Stimulated activated CD8-positive, alpha-beta memory T cell treated with anti-CD3 and anti-CD28 coated beads, Interleukin-7, amount 100 ng/mL, for 48 hours (primary cell): ENCODE data around the gene OLFM1.
"Not testable (repeated sequence)": the region's sequence is repeated elsewhere in the genome, so short reads cannot be mapped to it uniquely, and the experiment has no call there.

Experiments
- DNase-seq, 2 donors: peaks; one replicate each; pipeline ENCODE4 v3.0.0-alpha.2; 2020; ENCODE audit warnings: low read depth in 1 of 2; ENCODE audit errors: extremely low read depth in 1 of 2

OLFM1 gene

DNA sequence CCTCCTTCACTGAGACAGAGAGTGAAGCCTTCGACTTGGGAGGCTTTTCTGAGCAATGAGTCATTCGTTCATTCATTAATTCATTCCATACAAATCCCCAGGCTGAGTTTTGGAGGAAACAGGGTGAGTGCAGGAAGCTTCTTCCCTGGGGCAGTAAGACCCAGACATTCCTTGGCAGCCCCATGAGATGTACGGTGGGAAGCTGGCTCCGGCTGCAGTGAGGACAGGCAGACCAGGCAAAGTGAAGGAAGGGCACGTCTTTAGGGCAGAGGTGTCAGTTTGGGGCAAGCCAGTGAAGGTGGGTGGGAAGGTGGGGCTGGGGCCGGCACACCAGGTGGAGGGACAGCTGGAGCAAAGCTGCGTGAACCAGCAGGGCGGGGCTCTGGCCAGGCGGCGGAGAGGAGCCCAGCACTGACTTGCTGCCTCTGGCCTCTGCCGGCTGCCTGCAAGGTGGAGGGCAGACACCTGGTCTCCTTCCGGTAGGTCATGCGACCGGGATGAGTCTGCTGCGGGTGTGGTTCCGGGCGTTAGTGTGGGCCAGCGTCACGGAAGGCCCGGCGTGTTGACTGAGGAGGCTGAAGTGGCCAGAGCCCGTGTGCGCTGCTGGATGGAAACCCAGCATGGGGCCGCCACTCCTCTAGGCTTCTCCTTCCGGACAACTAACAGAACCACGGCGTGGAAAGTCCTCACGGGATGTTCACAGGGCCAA is 16.6 kb downstream of the OLFM1 start:
- DNase-seq, result no peak

DNA sequence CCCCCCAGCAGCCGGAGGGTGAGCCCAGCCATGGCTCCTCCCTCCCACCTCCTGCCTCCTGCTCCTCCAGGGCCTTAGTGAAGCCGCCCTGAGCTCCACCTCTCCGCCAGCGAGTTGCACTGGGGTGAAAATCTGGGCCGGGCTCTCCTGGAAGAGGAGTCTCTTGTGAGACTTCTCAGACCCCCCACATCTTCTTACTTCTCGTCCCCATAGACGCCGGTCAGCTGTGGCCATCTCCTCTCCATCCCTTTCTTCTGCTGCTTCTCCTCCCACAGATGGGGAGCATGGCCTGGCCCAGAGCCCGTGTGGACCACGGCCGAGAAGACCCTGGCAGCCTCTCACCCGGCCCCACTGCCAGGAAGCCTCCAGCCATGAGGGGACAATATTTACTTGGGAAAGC is 17.3 kb downstream of the OLFM1 start:
- no peak for DNase-seq

DNA sequence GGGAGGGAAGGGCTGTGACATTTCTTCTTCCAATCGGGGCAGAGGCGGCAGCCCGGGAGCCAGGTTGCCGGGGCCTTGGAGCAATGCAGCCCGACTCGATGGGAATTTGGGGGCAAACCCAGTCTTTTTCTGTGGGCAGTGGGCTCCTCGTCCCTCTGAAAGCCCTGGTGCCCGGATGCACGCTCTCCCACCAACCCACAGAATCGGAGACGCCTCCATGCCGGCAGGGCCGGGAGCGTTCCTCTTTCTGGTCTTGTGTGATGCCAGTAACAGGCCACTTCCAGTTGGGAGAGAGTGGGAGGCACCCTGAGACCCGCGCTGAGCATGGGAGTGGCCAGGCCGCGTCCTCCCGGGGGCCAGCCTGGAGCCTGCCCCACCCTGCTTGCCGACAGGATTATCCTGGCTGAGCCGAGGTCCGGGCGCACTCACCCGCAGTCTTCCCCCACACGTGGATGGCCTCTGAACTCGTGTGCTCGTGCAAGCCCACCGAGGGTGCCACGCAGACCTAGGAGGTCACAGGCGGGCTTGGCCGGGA is 17.8 kb downstream of the OLFM1 start:
- no peak for DNase-seq

DNA sequence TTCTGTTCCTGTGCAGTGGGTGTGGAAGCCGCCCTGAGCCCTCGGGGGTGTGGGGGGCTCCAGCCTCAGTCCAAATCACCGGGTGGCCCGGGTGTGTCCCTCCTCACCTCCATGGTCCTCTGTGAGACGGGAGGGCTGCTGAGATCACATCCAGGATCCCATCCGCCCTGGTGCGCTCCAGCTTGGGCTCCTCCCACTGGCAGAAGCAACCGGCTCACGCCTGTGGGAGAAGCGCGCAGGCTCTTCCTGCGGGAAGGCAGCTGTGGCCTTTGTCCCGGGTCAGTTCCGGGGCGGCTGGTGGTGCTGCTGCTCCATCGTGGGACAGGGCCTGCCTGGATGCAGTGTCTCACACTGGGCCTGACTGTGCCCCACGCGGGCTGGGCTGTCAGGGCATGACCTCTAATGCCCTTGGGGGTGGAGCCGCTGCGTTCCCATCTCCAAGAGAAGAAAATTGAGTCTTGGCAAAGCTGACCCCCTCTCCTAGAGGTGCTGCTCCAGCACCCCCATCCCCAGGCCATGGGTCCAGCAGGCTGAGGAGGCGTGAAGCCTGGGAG is 18.5 kb downstream of the OLFM1 start:
- DNase-seq, result no peak

DNA sequence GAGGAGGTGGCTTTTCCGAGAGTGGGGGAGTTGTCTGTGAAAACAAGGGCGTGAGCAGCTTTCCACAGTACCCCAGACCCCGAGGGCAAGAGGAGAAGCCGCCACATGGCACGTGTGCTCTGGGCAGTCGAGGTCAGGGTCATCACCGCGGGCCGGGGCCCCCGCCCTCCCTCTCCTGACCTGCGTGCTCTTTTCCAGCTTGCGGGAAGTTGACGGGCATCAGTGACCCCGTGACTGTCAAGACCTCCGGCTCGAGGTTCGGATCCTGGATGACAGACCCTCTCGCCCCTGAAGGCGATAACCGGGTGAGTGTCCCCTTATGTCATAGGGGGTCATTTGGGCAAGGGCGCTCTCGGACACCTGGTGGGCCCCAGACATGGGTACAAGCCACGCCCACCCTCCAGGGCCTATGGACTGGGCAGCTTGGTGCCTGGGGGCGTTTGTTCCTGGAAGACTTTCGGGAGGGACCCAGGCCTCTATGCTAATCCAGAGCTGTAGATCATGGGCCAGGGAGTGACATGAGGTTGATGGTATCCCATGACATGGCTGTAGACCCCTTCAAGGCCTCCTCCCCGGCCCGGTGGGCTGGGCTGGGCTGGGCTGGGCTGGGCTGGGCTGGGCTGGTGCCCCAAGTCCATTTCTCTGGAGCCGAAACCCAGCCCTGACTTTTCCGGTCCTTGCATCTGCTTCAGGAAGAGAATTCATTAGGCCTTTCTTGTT is 19.2 kb downstream of the OLFM1 start:
- DNase-seq, result no peak

DNA sequence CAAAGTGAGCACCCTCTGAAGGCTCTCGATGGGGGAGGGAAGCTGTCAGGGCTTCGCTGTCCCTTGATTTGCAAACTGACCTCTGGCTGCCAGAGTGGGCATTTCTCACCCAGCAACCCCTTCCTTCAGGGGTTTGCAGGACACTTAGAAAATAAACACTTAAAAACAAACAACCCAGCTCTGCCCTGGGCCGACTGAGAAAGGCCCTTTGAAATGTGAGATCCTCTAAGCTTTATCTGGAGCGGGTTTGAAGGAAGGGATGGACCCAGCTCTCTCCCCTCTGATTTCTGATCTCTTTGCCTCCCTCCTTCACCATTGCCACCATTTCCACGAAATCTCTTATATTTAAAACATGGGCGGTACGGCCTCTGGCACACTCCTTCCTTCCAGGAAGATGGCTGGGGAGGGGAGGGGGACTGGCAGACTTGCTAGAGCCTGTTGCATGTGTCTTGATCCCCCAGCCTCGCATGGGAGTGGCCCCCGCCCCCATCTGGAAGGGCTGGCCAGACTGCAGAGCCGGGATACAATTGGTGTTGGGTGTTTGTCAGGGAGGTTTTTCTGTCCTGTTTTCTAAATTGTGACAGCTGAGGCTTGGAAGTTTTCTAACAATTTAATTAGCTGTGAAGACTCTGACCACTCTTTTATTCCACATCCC is 20.2 kb downstream of the OLFM1 start:
- no peak for DNase-seq

DNA sequence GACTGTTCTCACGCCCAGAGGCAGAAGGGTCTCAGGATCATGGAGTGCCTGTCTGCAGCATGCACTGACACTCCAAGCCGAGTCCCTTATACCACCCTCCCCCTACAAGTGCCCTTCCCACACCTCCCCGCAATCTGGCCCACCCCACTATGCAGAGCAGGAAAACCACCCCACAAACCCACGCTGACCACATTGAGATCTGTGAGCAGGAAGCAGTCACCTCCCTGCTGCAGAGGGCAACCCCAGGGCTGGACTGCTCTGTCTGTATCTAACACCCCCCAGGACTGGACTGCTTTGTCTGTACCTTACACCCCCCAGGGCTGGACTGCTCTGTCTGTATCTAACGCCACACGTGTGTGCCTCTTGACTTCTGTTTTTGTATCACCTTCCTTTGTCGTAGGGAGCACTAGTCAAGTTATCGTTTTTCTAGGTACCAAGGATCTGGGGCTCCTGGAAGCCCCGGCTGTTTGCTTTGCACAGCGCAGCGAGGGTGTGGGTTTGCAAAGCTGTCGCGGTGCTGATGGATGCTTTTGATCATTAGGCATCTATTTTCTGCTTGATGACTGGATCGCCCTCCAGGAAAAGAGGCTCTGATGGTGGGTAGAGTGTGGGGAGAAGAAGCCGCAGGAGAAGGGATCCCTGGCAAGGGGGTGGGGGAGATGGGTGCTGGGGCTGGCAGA is 21.5 kb downstream of the OLFM1 start:
- no peak for DNase-seq

DNA sequence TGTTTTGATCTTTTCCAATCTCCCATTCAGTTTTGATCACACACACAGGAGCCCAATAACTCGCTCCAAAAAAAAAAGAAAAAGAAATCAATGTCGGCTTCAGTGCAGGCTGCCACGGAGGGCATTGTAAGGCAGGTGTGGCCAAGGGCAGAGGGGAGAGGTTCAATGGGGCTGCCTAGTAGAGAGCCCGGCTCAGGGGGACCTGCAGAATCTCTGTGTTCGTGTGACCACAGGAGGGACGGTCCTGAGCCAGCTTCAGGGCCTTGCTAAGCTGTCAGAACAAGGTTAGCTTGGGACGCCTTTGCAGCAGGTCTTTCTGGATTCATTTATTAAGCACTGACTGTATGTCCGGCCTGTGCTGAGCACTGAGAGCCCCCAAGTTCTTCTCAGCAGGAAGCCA is 22.2 kb downstream of the OLFM1 start:
- DNase-seq, result no peak

DNA sequence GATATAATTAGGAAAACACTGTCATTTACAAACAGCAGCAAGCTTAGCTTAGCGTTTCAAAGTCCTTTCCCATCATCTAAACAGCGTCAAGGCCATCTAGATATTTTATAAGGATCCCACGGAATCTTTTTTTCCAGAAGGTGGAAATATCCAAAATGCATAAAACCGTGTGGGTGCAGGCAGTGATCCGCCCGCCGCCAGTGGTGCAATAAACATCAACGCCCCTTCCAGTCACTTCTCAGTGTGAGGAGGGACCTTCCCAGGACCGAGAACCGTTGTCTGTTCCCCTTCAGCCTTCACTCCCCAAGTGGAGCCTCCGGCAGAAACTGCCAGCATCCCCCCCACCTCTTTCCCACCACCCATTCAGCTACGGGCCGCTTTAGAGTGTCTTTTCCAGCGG is 22.9 kb downstream of the OLFM1 start:
- no peak for DNase-seq

DNA sequence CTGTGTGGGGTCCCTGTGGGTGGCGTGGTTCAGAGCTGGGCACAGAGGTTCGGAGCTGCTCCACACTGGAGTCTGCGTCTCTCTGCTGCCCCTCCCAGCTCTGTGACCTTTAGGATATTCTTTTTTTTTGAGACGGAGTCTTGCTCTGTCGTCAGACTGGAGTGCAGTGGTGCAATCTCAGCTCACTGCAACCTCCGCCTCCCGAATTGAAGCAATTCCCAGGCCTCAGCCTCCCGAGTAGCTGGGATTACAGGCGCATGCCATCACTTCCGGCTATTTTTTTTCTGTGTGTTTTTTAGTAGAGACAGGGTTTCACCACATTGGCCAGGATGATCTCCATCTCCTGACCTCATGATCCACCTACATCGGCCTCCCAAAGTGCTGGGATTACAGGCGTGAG is 24.1 kb downstream of the OLFM1 start:
- DNase-seq, result not testable (repeated sequence)

DNA sequence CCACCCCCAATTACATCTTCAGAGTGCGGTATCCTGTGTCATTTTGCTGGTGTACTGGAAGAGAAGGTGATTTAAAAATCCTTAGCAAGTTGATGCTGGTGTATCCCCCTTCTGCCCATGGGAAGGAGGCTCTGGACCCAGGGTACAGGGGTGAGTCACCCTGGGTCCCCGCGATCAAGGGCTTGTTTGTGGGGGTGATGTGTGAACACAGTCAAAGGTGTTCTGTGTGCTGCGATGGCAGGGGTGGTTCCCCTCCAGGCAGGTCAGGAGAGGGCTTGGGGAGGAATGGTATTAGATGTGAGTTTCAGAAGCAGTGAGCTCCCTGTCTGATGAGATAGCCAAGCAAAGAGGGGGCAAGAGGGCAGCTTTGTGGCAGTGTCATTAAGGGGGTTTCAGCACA is 28.9 kb downstream of the OLFM1 start:
- no peak for DNase-seq

DNA sequence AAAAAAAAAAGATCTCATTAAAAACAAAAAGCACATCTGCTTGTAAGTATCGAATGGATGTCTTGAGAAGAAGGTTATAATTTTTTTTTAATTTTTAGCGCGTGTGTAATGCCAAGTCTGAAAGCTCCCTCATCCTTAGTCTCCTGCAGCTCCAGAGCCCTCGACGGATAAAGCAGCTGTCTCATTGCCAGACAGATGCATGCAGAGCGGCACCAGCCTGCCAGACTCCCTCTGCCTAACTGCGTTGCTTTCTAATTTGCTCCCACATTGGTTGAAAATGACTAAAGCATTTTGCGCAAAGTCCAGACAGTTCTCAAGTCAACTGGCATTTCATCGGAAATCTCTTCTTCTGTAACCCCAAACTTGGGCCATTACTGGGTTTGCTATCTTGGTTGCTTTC is 29.4 kb downstream of the OLFM1 start:
- DNase-seq, result no peak

DNA sequence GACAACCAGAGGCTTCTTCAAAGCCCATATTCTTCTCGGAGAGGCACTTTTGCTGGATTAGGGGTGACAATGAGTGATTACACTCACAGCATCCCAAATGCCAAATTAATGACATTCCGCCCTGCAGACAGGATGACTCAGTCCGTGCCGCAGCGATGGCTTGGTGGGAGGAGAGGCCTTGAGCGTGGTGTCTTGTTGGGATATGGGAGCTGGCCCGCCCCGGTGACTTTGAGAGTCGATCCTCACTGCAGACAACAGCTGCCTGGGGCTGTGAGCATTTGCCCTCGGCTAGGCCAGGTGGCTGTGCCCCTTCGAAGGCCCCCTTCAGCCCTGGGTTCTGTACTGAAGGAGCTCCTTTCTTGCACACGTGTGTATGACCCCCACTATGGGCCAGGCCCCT is 29.8 kb downstream of the OLFM1 start:
- DNase-seq, result no peak

DNA sequence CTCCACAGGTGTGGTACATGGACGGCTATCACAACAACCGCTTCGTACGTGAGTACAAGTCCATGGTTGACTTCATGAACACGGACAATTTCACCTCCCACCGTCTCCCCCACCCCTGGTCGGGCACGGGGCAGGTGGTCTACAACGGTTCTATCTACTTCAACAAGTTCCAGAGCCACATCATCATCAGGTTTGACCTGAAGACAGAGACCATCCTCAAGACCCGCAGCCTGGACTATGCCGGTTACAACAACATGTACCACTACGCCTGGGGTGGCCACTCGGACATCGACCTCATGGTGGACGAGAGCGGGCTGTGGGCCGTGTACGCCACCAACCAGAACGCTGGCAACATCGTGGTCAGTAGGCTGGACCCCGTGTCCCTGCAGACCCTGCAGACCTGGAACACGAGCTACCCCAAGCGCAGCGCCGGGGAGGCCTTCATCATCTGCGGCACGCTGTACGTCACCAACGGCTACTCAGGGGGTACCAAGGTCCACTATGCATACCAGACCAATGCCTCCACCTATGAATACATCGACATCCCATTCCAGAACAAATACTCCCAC is 32.1 kb downstream of the OLFM1 start:
- DNase-seq, result no peak

DNA sequence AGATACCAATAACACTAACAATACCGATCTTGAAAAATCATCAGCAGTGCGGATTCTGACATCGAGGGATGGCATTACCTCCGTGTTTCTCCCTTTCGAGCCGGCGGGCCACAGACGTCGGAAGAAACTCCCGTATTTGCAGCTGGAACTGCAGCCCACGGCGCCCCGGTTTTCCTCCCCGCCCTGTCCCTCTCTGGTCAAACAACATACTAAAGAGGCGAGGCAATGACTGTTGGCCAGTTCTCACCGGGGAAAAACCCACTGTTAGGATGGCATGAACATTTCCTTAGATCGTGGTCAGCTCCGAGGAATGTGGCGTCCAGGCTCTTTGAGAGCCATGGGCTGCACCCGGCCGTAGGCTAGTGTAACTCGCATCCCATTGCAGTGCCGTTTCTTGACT is 32.8 kb downstream of the OLFM1 start:
- no peak for DNase-seq

DNA sequence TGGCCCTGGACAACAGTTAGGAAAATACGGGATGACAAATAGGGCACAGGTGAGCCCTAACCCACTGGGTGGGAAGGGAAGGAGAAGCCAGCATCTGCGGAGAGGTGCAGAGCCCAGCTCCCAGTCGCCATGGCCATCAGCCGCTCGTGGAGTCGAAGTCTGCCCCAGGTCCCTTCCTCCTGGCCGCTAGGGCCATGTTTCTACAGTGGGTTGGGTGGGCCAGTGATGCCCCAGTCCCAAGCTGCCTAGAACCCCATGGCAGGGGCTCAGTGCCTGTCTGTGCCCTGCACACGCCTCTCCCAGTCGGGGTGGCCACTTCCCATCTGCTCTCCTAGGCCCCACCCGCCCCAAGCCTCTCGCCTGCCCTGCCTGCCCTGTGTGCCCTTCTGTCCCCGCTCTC is 34.8 kb downstream of the OLFM1 start:
- DNase-seq, result no peak

DNA sequence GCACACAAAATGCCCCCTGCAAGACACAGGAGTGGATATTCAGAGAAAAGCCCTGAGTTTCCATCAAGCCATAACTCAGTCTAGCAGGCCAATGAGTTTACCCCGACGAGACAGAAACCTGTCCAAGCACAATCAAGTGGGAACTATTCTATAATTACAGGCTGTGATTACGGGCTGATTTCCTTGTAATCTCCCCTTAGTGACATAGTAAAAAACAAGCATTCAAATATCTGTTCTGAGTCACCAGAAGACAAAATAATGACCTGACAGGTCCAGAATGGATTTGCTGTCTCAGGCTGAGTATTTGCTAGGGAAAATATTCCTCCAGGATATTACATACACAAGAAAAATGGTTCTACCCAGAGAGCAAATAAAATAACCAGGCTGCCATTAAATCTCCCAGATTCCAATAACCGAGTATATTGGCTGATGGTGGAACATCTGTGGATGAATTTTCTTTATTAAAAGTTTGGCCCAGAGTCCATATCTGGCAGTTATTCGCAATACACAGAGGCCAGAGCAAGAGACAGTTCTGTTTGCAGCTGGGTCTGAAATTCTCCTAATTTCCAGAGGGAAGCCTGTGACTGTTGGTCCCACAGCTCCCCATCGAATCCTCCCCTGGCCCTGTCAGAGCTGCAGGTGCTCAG is 35.8 kb downstream of the OLFM1 start:
- no peak for DNase-seq

DNA sequence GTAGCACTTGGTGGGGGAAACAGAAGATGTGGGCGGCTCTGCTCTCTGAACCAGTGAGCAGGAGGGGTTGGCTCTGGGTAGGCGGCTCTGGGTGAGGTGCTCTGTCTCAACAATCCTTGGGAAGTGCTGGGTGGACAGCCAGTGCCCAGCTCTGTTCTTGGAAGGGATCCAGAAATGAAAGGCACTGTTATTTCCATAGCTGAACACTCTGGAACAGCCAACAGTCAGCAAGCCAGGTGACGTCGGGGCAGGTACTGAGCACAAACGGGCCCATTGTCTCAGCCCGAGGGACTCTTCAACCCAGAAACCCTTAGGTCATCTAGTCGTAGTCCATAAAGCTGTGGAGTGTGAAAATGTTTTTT is 36.3 kb downstream of the OLFM1 start:
- no peak for DNase-seq

DNA sequence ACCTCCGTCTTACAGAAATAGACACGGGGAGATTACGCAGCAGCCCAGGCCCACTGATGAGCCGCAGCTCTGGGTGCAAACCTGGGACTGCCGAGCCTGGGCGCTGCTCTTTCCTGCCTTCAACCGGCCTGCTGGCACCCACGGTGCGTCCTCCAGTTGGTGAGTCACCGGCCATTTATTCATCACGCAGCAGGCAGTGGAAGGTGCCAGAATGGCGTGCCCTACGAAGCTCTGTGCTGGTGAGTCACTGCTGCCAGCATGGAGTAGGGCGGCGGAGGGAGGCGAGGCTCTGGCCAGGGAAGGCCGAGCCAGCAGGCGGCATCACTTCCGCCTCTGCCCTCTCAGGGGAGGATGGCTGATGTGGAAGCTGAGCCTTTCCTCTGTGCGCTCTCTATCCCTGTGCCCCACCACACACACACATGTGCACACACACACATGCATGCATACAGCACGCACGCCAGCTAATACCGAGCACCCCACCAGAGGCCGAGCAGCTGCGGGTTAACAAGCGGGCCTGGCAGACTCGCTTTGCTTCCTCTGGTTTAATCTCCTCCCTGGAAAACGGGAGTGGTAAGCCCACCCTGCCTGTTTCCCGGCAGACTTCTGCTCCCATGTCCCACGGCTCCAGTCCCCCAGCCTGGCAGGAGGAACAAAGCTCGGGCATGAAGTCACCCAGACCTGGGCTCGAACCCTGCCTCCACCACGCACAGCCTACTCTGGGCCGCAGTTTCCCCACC is 39.2 kb downstream of the OLFM1 start:
- no peak for DNase-seq
